GM12801 (cell line): ENCODE results near the gene SLC16A9.

Experiments used
- TF ChIP-seq, protein P1 (sequence below): IDR thresholded peaks from one replicate; pipeline ENCODE4 v1.5.1; 2011; ENCODE audit warnings: control low read depth; ENCODE audit not compliant: insufficient read length; ENCODE audit errors: extremely low read depth

SLC16A9 gene

DNA sequence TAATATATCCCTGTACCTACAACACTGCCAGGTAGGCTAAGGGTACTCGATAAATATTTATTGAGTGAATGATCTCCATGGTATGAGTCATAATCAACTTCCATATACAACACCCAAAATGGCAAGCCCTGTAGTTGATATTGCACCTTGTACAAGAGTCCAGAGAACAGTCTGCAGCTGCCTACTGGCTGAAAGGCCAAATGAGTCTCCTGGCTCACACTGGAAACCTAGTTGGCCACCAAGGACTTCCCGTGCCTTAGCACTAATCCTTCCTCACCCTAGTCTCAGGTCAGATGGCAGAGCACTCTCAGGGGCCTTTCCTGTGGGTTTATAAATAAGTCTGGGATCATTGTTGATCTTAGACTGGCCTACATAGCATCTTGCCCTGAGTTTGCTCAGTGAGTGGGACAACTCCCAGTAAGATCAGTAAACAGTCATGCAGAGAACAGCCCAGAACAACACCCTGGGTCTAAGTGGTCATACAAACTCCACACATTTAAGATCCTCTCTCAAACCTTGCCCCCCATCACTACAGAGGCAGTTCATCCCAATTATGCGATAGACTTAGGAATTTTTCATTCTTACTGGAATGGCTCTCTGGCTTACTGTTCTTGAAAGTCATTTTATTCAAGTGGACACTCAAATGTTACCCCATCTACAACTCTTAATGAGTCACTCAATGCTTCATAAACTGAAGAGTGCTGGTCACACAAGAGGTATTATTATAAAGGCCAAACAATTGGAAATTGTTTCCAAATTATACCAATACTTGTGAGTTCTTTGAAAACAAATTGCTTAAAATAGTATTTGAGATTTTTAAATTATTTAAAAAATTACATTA is 14.7 kb upstream of the SLC16A9 start:
- TF ChIP-seq, protein P1, sequence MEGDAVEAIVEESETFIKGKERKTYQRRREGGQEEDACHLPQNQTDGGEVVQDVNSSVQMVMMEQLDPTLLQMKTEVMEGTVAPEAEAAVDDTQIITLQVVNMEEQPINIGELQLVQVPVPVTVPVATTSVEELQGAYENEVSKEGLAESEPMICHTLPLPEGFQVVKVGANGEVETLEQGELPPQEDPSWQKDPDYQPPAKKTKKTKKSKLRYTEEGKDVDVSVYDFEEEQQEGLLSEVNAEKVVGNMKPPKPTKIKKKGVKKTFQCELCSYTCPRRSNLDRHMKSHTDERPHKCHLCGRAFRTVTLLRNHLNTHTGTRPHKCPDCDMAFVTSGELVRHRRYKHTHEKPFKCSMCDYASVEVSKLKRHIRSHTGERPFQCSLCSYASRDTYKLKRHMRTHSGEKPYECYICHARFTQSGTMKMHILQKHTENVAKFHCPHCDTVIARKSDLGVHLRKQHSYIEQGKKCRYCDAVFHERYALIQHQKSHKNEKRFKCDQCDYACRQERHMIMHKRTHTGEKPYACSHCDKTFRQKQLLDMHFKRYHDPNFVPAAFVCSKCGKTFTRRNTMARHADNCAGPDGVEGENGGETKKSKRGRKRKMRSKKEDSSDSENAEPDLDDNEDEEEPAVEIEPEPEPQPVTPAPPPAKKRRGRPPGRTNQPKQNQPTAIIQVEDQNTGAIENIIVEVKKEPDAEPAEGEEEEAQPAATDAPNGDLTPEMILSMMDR: no peak

- TF ChIP-seq, protein P1: no peak
Observed at GRCh38 chr10:59720377-59720776, 10.7 kb upstream of the SLC16A9 start.

DNA sequence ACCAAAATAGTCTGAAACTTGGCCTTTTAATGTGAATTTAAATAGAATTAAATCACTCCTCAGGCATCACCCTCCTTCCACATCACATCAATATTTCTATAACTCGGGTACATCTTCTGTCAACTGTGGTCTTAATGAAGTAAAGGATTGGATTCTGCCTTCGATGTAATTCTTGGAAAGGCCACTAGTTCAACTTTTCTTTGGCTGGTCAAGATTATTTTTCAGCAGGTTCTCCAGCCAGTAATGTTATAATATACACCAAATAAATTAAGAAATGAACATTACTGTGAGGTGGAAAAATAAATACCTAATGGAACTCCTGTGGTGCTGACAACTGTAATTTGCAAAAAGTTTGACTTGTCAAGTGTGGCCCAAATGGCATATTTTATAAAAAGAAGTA is 9.7 kb upstream of the SLC16A9 start:
- TF ChIP-seq, protein P1: no peak

GRCh38 chr10:59718257-59718656 is 8.6 kb upstream of the SLC16A9 start:
- TF ChIP-seq, protein P1: no peak

DNA sequence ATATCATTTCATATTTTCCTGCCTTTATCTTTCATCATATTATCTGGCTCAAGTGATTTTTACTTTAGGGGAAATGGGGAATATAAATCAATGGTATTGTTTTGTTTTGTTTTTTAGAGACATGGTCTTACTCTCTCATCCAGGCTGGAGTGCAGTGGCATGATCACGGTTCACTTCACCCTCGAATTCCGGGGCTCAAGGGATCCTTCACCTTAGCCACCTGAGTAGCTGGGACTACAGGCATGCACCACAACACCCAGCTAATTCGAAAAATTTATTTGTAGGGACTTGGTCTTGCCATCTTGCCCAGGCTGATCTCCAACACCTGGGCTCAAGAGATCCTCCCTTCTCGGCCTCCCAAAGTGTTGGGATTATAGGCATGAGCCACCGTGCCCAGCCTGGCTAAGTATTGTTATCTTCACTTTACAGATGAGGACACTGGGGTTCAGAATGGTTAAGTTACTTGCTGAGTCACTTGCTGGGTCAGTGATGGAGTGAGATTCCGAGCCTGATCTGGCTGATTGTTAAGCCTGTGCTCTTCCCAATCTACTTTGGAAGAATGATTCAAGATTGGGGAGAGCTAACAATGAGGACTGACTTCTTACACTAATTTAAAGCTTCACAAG is 3.7 kb upstream of the SLC16A9 start:
- TF ChIP-seq, protein P1: no peak

- TF ChIP-seq, protein P1: no peak
Observed at GRCh38 chr10:59711871-59712494, 2.3 kb upstream of the SLC16A9 start.

- TF ChIP-seq, protein P1: no peak
Observed at GRCh38 chr10:59708816-59709394, 745 bp downstream of the SLC16A9 start.
